Aorta (tissue), 5 donors: ENCODE measurements around the gene TTF2. TPM values are rescaled to one million over a fixed set of nuclear protein-coding genes. Genes with fewer than 3 reads are reported as not detected.
"Not testable (repeated sequence)": the region's sequence is repeated elsewhere in the genome, so short reads cannot be mapped to it uniquely, and the experiment has no call there.

ENCODE experiments used
- ATAC-seq: fragments of 200-7000 bp; cut with Tn5 transposase; one replicate; pipeline ENCODE4 v1.9.1; 2022; ENCODE audit warnings: moderate library complexity; ENCODE audit not compliant: low FRiP score
- DNase-seq, 2 donors: peaks; one replicate each; pipeline ENCODE4 v3.0.0-alpha.2; 2020
- H3K27ac ChIP-seq, 2 donors: one replicate each; pipeline ENCODE4 v1.5.1; 2013; ENCODE audit warnings: low read length in 2 of 2, mild to moderate bottlenecking in 2 of 2, moderate library complexity in 2 of 2, control low read depth in 1 of 2, inconsistent platforms in 1 of 2, low read depth in 1 of 2
- H3K27me3 ChIP-seq, 2 donors: one replicate each; pipeline ENCODE4 v1.6.1; 2013; ENCODE audit warnings: control low read depth in 1 of 2, low read length in 1 of 2, mild to moderate bottlenecking in 1 of 2, moderate library complexity in 1 of 2; ENCODE audit not compliant: insufficient read depth in 2 of 2, control insufficient read depth in 1 of 2
- H3K36me3 ChIP-seq, 2 donors: one replicate each; pipeline ENCODE4 v1.6.1; 2013; ENCODE audit warnings: control low read depth in 1 of 2, low read length in 1 of 2, mild to moderate bottlenecking in 1 of 2; ENCODE audit not compliant: insufficient read depth in 2 of 2, control insufficient read depth in 1 of 2
- H3K4me1 ChIP-seq, 2 donors: one replicate each; pipeline ENCODE4 v1.6.1; 2013; ENCODE audit warnings: low read length in 2 of 2, control low read depth in 1 of 2, mild to moderate bottlenecking in 1 of 2, moderate library complexity in 1 of 2; ENCODE audit not compliant: insufficient read depth in 2 of 2, control insufficient read depth in 1 of 2
- H3K4me3 ChIP-seq, 2 donors: one replicate each; pipeline ENCODE4 v1.5.1; 2013; ENCODE audit warnings: low read length in 2 of 2, control low read depth in 1 of 2, mild to moderate bottlenecking in 1 of 2
- H3K9me3 ChIP-seq: one replicate; pipeline ENCODE4 v1.6.1; 2013; ENCODE audit warnings: mild to moderate bottlenecking, low read length; ENCODE audit not compliant: control insufficient read depth
- WGBS, 2 donors: extraction: QIAGEN DNeasy Blood & Tissue Kit; methylation state at CpG; one replicate each; pipeline ENCODE4 v1.1.7; 2013; 5-methylcytosine and 5-hydroxymethylcytosine counted together
- intact Hi-C, 2 donors: fragments of 100-400 bp; cut with DNase I; formaldehyde crosslinking; loops; one replicate each; pipeline versions ENCODE4 v1.14.2 to v1.15.0; 2022
- polyA plus RNA-seq, 2 donors: library from polyadenylated mRNA; stranded (reverse); fragments of 200-250 nt; gene quantifications; one replicate each; pipeline ENCODE4 v1.2.3, GENCODE V29; 2013
- total RNA-seq, 2 donors: library from RNA; stranded (reverse); fragmentation: NEBNext Ultra II Directional; extraction: Animal tissue kit (Norgen Biotek cat#: 25700); gene quantifications; one replicate each; pipeline ENCODE4 v1.2.1, GENCODE V29; 2021
- donor health status: healthy with polysubstance abuse.
- donor health status: Bipolar disorder and iron deficiency.
- donor health status: DM: no; HTN: no; CAD: no.
- donor health status: DM: no; HTN: no; CAD: no.
- donor health status: DM: yes; HTN: yes; CAD: no.

The TTF2 gene
- total and polyA plus RNA-seq, 4 donors = 0.63 to 18.8 (median 8.6) TPM

GRCh38 chr1:117116784-117117130 is 56.6 kb downstream of the TTF2 start:
- no peak for DNase-seq
- H3K4me3 ChIP-seq = no peak overlapping the region
- WGBS, 2 donors = 86 to 87% methylated on average over 3 of the region's 3 CpGs
- H3K36me3 ChIP-seq = peaks cover 0 to 2% of the 10 kb centered on the region in 2 donors
- H3K27ac ChIP-seq = no peak overlapping the region
- intact Hi-C loops = no loop called here
- no peaks in the 10 kb centered on the region for H3K4me1 ChIP-seq
- H3K9me3 ChIP-seq = no peaks in the 10 kb centered on the region
- H3K27me3 ChIP-seq = no peaks in the 10 kb centered on the region
- ATAC-seq = no peak

GRCh38 chr1:117117697-117118096 is 57.6 kb downstream of the TTF2 start:
- Histone ChIP-seq H3K36me3 (peaks cover 0 to 2% of the 10 kb centered on the region in 2 donors), H3K4me3 (no peak overlapping the region), H3K27ac (no peak overlapping the region), H3K9me3 (no peaks in the 10 kb centered on the region), H3K4me1 (no peaks in the 10 kb centered on the region), H3K27me3 (no peaks in the 10 kb centered on the region)
- DNase-seq (no peak), ATAC-seq (no peak)
- intact Hi-C loops = no loop called here
- WGBS, 2 donors = 66 to 89% methylated on average over 2 of the region's 2 CpGs

DNA sequence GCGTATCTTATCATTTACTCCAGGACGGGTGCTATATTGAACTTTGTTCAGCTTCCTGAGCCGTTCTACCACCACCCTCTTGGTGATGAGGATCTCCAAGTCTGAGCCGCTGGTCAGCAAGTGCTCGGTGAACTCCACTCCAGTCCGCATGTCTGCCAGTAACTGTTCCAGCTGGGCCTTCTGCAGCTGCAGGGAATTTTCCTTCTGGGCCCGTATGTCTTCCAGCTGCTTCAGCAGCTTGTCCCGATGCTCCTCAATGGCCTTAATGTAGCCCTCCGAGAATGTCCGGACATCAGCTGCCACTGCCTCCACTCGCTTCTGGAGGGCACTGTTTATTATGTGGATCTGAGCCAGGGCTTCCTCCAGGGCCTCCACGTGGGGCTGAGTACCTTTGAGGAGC is 58.0 kb downstream of the TTF2 start:
- Histone ChIP-seq H3K4me3 (no peak overlapping the region), H3K9me3 (no peaks in the 10 kb centered on the region), H3K27me3 (no peaks in the 10 kb centered on the region), H3K27ac (no peak overlapping the region), H3K4me1 (no peaks in the 10 kb centered on the region), H3K36me3 (peaks cover 0 to 2% of the 10 kb centered on the region in 2 donors)
- intact Hi-C loops = no loop called here
- ATAC-seq (no peak), DNase-seq (no peak)
- 84 to 86% methylated on average over 12 of the region's 12 CpGs for WGBS, 2 donors

- H3K4me1 ChIP-seq, H3K27ac ChIP-seq, H3K27me3 ChIP-seq, DNase-seq, H3K4me3 ChIP-seq, H3K9me3 ChIP-seq, ATAC-seq, H3K36me3 ChIP-seq, intact Hi-C loops: not testable (repeated sequence)
- WGBS, 2 donors = 96 to 98% methylated on average over 10 of the region's 10 CpGs
These were observed 59.0 kb downstream of the TTF2 start for GRCh38 chr1:117119144-117119543.

GRCh38 chr1:117120774-117121588 is 60.9 kb downstream of the TTF2 start:
- intact Hi-C loops = loop anchor here (2.0 to 10.0 kb wide), 4 partner anchors 22 to 546 kb away; partner anchors contain the start of genes CD58 (in 1 of the 2) and TENT5C (in 1 of the 2)
- H3K36me3 ChIP-seq = peaks cover 0 to 2% of the 10 kb centered on the region in 2 donors

GRCh38 chr1:117121589-117122329 is 61.6 kb downstream of the TTF2 start, which contains the start of gene TRIM45:
TSS of gene TRIM45 (minus strand) at chr1:117121749. CDS start at chr1:117121201, 548 bp downstream.
- Histone ChIP-seq H3K4me3 (peak within 1 kb of the TSS; percentile 48 to 65), H3K27me3 (no peaks in the 10 kb centered on the region), H3K36me3 (no peaks in the 10 kb centered on the region), H3K27ac (peak within 1 kb of the TSS in 1 of 2 donors; percentile 78), H3K9me3 (no peaks in the 10 kb centered on the region), H3K4me1 (no peaks in the 10 kb centered on the region)
- 0 to 1% methylated on average over 65 to 71 of the region's 71 CpGs for WGBS, 2 donors
- intact Hi-C loops = loop anchor here (2.0 to 10.0 kb wide), 4 partner anchors 23 to 547 kb away; partner anchors contain the start of genes CD58 (in 1 of the 2) and TENT5C (in 1 of the 2)
- ATAC-seq (peak; percentile 98), DNase-seq (peak; percentile 98 to 99)

More at GRCh38 chr1:117120774-117121588, 60.9 kb downstream of the TTF2 start:
- 14 to 15% methylated on average over 28 to 29 of the region's 29 CpGs for WGBS, 2 donors
- H3K27ac ChIP-seq = peak overlapping the region in 1 of 2 donors; percentile 41
- H3K9me3 ChIP-seq = no peaks in the 10 kb centered on the region
- ATAC-seq (no peak), DNase-seq (no peak)
- H3K4me1 ChIP-seq = no peaks in the 10 kb centered on the region
- no peaks in the 10 kb centered on the region for H3K27me3 ChIP-seq
- peak overlapping the region; percentile 48 to 65 for H3K4me3 ChIP-seq

DNA sequence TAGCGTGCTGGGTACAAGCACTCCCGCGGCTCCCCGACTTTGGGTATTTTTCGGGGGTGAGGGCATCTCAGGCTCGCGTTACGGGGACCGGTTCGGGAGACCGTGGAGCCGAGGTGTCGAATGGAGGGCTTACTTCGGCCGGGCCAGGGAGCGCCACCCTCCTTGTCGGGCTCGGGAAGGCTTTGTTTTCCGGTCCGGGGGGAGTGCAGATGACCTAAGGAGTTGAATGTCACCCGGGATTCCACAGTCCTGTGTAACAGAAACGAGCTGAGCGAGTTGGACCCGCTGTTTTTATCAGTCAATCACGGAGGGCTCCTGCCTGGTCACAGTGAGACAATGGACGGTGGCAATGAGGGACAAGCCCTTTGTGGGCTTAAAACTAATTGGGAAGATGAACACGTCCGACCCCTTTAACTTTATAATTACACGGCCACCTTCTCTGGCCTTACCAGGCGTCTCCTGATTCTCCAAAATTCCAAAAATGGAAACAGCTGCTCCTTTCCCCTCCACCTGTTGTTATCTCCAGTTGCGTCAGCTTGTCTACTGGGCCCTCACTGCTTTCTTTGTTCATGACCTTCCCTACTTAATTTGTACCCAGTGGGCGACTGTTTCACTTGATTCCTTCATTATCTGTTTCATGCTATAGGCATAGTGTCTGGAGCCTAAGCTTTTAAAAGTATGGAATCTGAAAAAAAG is 62.4 kb downstream of the TTF2 start:
- no peaks in the 10 kb centered on the region for H3K27me3 ChIP-seq
- ATAC-seq (no peak), DNase-seq (no peak)
- no peaks in the 10 kb centered on the region for H3K9me3 ChIP-seq
- intact Hi-C loops = loop anchor here (5.0 to 10.0 kb wide), 3 partner anchors 388 to 548 kb away; partner anchors contain the start of genes CD58 (in 1 of the 2) and TENT5C (in 1 of the 2)
- no peaks in the 10 kb centered on the region for H3K36me3 ChIP-seq
- peak overlapping the region in 1 of 2 donors; percentile 28 for H3K27ac ChIP-seq
- H3K4me3 ChIP-seq = peak overlapping the region in 1 of 2 donors; percentile 48
- WGBS, 2 donors = 24% methylated on average over 32 of the region's 32 CpGs
- H3K4me1 ChIP-seq = no peaks in the 10 kb centered on the region

DNA sequence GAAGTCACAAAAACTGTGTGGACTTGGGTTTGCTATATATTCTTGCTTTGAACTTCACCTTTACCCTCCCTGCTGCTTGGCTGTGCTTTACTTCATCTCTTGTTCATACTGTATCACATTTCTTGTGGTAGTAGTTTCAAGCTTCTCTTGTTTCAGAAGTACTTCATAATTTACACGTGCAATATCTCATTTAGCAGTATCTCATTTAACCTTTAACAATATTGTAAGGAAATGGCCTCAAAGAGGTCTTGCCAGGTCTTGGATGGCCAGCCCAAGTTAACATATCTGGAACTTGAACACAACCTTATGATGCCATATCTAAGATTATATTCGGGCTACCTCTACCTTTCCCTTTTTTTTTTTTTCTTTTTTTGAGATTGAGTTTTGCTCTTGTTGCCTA is 63.1 kb downstream of the TTF2 start:
- Histone ChIP-seq H3K27me3 (no peaks in the 10 kb centered on the region), H3K27ac (no peak overlapping the region), H3K36me3 (no peaks in the 10 kb centered on the region), H3K4me3 (no peak overlapping the region), H3K9me3 (no peaks in the 10 kb centered on the region), H3K4me1 (no peaks in the 10 kb centered on the region)
- intact Hi-C loops = loop anchor here (5.0 to 10.0 kb wide), 3 partner anchors 388 to 548 kb away; partner anchors contain the start of genes CD58 (in 1 of the 2) and TENT5C (in 1 of the 2)
- DNase-seq (no peak), ATAC-seq (no peak)
- 95 to 100% methylated on average over 2 of the region's 2 CpGs for WGBS, 2 donors
